HG03039 (cell line): ENCODE data around the gene ZNF385A.

Experiments
- ATAC-seq: cut with Tn5 transposase; IDR thresholded peaks from one replicate; pipeline ENCODE4 v1.9.1; 2021; ENCODE audit warnings: mild to moderate bottlenecking, moderate library complexity; ENCODE audit not compliant: unreplicated experiment

The ZNF385A gene

DNA sequence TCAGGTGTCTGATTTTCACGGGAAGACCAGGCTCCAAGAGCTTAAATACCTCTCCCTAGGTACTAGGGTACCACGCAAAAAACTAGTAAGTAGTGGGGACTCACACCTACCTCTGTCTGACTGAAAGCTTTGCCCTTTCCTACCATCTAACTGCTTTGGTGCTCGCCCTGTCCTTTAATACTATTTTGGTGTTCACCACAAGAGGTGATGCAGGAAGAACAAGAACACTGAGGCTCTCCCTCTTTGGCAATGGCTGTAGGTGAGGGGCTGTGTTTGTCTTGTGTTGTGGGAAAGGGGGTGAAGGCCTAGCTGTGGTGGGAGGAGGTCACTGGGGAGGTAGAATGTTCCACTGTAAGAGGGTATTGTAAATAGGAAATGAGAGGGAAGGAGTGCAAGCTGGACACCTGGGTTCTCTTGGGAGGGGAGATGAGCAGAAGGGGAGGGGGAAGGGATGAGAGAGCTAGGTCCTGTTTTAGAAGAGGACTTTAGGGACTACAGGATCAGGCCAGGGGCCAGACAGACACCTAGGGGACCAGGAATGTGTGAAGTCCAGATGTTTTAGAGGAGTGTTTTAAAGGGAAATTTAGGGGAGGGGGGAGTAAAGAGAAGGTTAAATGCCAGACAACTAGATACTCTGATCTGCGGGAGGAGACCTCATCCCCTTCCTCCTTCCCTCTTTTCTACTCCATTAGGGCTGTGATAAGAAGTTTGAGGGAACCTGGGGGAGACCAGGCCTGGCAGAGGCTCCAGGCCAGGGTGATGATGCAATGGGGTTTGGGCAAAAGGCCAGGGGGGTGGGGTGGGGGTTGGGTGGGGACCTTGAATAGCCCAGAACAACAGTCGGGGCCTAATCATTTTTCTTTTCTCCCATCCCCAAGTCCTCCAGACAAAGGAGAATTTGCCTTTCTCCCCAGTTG lies 32.4 kb upstream of the ZNF385A start:
- ATAC-seq: no peak

DNA sequence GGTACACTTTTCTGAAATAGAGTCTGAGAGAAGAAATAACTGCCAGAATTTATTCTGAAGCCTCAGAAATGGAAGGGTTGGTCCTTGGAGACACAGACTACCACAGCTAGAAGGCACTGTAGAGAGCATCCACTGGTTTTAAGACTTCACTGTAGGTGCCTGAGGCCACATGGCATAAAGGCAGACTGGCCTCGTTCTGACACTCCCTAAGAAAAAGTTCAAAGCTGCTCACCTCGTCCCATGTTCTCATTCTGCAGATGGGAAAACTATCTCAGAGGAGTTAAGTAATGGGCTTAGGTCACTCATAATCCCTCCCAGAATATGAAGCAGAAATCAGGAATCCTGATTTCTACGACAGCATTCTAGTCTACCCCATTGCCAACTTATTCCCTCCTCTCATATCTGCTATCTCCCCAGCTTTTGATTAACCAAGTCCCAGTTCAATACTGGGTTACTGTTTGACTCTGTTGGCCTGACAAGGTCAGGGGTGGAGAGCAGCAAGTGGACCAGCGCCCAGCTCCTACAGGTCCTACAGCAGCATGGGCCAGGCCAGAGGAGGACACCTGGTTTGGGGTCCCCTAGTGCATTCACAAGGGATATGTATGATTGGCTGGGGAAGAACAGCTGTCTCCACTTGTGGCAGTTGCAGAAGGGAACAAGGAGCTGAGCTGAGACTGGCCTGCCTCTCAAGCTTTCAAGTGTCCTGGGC lies 30.8 kb upstream of the ZNF385A start:
- no peak for ATAC-seq

- no peak for ATAC-seq
Measured at GRCh38 chr12:54413284-54414190, 29.0 kb upstream of the ZNF385A start.

GRCh38 chr12:54412786-54413185 lies 28.3 kb upstream of the ZNF385A start:
- no peak for ATAC-seq

GRCh38 chr12:54412348-54412747 lies 27.8 kb upstream of the ZNF385A start:
- no peak for ATAC-seq

DNA sequence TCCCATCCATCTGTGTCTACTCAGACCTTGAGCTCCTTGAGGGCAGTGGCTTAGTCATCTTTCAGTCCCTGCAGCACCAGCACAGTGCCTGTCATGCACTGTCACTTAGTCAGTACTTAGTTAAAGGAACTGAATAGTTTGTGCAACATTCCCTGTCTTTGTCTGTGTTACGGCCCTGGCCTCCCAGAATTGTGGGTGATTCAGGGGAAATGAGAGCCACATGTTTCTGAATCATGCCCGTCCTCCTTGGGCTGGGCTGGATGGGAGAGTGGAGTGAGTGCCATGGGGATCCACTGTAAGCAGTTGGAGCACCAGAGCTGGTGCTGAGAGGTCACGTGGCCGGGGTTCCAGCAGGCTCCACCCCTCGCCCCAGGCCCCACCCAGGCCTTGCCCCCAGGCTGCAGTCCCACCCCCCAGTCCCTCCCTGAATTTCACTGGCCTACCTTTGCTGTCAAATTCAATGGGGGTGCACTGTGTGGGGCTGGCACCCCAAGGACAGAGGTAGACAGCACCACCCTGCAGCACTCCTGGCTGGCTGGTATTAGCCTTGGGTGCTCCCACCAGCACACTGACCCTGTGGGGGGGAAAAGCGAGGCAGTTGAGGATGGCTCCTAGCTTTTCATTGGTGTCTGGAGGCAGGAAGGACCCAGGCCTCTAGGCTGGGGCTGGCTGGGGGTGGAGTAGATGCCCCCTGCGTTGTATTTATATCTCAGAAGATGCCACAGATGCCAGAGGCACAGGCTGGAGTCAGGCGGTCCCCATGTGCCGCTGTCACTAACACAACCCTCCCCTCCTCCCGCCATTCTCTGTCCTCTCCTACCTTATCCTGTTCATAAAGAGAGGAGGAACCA lies 27.1 kb upstream of the ZNF385A start:
- ATAC-seq: no peak

GRCh38 chr12:54409267-54409666 lies 24.7 kb upstream of the ZNF385A start:
- ATAC-seq: no peak

GRCh38 chr12:54407183-54407905 lies 22.8 kb upstream of the ZNF385A start:
- no peak for ATAC-seq

GRCh38 chr12:54405573-54405972 lies 21.0 kb upstream of the ZNF385A start:
- ATAC-seq: no peak

DNA sequence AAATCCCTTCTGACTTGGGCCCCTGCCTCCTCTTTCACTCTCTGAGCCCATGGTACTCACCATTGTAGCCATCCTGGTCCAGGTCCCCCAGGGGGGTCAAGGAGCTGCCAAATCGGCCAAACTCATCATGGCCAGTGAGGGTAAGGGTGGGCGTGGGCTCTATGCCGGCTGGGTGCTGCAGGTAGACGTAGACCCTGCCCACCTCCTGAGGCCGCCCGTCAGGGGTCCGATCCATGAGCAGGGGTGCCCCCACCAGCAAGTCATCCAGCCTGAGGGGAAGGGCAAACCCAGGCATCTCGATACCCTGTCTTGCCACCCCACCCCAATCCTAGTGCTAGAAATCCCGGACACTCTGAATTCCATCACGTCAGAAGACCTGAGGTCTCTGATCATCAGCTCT lies 20.6 kb upstream of the ZNF385A start:
- no peak for ATAC-seq

DNA sequence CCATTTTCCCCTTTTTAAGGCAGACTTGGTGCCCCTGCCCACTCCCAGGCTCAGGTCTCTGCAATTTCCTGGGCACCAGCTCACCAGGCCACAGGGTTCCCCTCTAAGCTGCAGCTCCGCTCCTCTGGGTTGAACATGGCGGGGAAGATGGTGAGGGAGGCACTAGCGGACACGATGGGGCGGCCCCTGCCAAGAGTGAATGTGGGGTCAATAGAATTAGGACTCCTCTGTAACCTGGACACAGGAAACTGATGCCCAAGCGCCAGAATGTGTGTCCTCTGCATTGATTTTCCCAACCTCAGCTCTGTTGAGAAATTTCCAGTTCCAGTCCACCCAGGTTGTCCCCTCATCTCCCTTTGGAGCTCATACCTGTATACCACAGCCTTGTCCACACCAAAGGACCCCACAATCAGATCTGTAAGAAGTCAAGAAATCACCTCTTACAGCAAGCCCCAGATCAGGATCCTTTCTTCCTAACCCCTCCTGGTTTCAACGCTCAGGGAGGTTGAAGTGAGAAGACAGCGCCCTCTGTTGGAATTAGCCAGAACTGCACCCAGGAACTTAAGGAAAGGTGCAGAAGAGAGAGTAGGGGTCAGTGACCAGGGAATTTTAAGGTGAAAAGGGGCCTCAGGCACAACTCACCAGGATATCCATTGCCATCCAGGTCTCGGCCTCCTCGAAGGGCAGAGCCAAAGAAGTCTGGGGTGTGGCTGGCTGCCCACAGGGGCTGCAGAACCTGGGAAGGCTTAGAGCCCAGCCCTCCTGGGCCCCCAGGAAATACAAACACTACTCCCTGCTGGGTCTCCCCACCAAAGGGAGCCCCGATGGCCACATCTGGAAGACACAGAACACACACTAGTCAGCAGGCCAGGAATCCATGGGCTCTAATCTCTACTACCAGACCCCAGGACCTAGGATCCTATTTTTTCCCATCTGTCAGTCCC lies 19.8 kb upstream of the ZNF385A start:
- ATAC-seq: no peak

GRCh38 chr12:54401119-54401518 lies 16.6 kb upstream of the ZNF385A start:
- ATAC-seq: no peak

GRCh38 chr12:54398995-54399793 lies 14.7 kb upstream of the ZNF385A start:
- ATAC-seq: no peak

GRCh38 chr12:54398218-54398617 lies 13.7 kb upstream of the ZNF385A start:
- no peak for ATAC-seq

GRCh38 chr12:54397157-54397556 lies 12.6 kb upstream of the ZNF385A start:
- no peak for ATAC-seq

GRCh38 chr12:54395545-54395944 lies 11.0 kb upstream of the ZNF385A start:
- ATAC-seq: no peak

DNA sequence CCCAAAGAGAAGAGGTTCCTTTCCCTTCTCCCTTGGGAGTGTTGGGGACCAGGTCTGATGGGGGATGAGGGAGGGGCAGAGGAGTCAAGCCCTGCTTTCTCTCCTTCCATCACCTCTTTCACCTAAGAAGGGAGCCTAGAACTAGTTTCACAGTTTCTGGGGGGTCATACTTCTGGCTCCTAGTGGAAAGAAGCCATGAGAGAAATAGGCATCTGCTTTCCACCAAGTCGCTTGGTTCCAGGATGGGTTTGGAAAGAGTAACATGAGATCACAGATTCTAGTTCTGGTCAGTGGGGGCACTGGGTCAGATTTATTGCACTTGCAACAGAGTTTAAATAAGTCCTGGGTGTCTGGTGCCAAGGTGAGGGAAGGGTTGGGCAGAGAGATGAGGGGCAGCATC lies 10.5 kb upstream of the ZNF385A start:
- no peak for ATAC-seq

GRCh38 chr12:54394281-54394719 lies 9.8 kb upstream of the ZNF385A start:
- ATAC-seq: no peak
